ENCODE results near the gene CNTN6. TPM values are rescaled to one million over a fixed set of nuclear protein-coding genes. Genes with fewer than 3 reads are reported as not detected.

CNTN6 gene
- total RNA-seq, 1 donor from 2014 or later: not detected

DNA sequence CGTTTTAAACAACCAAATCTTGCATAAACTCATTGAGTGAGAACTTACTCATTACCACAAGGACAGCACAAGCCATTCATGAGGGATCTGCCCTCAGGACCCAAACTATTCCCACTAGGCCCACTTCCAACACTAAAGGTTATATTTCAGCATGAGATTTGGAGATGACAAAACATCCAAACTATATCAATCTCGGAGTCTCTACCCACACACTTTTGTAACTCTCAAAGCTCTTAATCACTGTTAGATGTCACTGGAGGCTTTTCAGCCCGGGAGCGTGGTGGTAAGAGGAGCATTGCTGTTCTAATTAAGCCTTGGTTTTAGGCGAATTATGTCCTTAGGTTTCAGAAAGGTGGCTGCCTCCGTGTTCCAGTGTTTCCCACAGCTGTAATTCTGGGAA, 86.3 kb downstream of the CNTN6 start:
- DNase-seq: no peak

DNA sequence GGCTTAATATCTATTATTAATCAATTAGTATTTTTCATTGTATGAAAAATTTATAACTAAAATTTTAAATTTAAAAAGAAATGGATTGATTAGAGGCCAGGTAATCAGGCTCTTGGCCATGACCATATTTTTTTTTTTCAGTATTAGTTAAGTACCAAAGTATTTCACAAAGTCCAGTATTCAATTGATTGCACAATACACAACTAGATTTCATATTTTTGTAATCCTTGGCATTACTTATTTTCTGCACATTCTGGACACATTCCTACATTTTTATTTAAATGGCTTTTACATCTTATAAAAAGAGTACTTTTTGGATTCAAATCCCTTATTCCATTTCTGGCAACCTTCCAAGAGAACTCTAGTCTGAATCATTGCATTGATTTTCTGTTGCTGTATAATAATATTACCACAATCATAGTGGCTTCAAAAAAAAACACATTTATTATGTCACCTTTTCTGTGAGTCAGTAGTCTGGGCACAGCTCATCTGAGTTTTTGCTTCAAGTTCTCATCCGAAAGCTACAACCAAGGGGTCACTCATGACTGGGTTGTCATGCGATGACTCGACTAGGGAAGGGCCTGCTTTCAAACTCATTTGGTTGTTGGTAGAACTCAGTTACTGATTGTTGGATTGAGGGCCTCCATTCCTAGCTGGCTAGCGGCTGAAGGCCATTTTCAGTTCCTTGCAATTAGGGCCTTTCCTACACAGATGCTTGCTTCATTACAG, 90.7 kb downstream of the CNTN6 start:
- DNase-seq: no peak

DNA sequence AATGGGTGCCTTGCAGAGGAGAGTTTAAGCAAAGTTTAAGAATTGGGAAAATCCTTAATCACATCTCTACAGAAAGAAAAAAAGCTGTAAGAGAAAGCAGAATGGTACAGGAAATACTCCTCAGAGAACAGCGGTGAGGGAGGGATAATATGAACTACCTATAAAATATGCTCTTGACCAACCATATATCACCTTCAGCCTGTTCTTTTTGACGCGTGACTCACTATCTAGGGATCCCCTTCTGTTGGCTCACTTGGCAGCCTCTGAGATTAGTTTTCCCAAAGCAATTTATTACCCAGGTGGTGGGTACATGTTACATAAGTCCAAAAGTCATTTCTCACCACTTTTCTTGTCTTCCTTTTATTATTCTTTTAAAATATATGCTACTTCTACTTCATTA, 97.7 kb downstream of the CNTN6 start:
- DNase-seq: no peak

DNA sequence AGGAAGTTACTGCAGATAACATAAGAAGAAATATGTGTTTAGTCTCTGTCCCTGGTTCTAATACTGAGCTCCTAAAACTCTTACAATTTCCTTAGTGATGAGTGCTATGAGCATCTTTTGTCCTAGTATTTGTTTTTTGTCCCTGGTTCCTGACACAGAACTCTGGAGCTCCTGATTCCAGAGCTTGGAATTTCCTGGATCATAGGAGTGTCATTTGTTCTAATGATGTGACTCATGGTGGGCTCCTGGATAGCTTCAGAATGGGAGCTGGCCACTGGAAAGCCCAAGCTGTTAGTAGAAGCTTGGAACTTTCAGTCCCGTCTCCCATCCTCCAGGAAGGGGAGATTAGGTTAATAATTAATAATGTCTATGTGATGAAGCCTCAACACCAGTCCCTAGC, 98.2 kb downstream of the CNTN6 start:
- no peak for DNase-seq

DNA sequence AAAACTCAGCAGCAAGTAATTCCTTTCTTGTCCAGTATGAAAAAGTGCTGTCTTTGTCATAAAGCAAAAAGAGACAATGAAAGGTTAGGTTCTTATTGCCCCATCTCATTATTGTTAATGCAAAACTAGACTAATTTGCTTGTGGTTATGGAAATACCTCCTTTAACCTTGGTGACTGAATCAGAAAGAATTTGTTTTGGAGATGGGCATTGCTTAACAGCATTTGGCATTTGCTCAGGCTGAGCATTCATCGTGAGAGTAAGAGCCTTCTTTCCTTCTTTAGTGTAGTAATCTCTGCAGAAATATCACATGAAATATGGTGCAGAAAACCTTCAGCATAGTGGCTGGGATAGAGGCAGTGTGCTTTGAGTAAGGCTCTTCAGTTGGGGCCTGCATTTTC, 103.1 kb downstream of the CNTN6 start:
- no peak for DNase-seq

DNA sequence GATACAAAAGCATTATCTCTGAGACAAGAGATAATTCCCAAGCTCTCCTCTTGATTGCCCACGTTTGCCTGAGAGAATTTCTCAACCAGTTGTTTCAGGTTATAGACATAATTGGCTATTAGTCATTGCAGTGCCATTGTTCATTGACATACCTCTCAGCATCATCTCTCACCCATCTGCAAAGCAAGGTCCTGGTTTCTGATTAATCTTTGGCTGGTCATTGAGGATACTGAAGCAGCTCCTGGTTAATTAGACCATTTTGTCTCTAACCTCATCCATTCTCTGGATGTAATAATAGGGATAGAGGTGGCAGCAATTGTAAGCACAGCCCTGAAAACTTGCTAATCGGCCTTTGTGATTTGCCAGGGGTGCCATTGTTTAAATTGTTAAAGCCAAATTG, 104.2 kb downstream of the CNTN6 start:
- DNase-seq: no peak

DNA sequence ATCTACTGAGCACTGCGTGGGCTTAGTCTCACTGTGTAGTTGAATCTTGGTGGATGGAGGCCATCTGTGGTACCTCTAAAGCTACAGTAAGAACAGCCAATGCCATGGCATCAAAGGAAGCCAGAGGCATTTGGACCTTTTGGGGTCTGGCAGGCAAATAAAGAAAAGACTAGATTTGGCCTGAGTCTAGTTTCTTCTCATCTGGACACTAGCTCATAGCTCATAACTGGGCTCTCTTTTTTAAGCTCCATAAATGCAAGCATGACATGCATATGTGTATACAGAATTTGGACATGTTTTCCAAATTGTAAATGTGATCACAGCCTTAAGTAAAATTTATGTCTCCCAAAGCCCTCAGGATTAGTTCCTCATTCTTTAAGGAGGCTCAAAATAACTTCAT, 107.5 kb downstream of the CNTN6 start:
- DNase-seq: no peak

DNA sequence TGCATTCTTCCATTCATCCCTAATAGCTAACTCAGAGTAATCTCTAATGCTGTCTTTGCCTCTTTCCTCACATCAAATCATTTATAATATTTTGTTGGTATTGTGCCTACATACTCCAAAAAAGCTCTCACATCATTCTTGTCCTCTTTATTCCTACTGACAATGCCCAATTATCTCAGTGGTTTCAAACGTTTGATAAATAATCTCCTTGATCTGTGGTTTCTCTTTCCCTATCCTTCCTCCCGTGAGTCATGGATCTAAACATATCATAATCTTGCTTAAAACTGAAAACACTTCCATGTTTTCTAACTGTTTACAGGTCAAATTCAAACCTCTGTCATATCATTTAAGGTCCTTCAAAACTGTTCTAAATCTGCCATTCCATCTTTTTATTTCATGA, 115.1 kb downstream of the CNTN6 start:
- DNase-seq: no peak

DNA sequence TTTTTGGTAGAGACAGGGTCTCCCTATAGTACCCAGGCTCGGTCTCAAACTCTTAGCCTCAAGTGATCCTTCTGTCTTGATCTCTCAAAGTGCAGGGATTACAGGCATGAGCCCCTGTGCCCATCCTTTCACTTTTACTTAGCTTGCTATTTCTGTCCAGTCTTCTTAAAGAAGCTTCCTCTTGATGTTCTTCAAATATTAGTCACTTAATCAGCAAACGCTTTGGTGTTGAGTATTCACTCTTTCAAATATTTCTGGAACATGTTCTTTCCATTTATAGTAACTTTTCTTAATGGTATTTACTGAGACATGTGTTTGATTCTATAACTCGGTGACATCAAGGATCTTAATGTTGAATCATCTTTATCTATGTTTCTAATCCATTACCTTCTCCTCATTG, 122.1 kb downstream of the CNTN6 start:
- DNase-seq: no peak

DNA sequence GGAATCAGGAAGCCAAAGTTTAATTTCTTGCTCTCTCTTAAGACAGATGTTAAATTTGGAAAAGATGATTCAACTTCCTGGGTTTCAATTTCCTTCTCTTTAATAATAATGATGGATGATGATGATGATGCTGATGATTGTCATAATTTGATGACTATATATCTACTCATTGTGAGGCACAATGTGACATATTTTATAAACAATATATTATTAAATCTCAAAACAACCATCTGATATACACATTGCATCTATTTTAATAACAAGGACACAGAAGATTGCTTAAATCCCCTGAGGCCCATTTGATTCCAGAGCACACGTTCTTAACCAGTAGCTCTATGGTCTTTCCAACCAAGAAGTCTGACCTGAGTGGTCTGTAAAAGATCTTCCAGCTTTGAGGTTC, 124.0 kb downstream of the CNTN6 start:
- no peak for DNase-seq

DNA sequence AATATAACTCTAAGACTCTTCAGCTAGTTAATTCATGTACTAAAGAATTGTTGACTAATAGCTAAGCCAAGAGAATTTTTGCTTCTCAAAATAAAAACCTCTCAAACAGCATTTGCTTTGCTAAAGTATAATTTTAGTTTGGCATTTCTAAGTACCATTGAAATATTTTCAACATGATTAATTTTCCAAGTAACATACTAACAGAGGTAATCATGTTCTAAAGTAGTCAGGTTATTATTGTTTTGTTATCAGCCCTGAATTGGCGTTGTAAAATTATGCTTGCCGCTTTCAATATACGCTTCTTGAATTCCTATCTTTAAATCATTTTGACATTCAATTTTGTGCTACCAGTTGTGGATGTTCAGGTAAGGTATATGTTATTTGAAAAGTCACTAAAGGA, 134.3 kb downstream of the CNTN6 start:
- DNase-seq: no peak

DNA sequence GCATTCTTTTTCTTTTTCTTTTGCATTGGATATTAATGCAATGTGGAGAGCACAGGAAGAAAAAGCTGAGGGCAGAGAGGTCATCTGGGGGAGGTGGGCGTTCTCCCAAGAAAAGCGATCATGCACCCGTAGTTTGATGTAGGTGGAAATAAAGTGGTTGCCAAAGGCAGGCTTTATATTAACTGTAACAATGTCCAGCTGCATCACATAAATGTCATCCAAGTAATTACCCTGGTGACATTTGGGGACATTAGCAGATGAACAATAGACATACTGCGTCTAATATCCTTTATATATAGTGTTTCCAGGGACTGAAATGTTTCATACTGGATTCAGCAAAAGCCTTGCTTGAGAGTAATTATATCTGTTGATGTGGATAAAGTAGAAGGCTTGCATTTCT, 135.5 kb downstream of the CNTN6 start:
- DNase-seq: no peak

DNA sequence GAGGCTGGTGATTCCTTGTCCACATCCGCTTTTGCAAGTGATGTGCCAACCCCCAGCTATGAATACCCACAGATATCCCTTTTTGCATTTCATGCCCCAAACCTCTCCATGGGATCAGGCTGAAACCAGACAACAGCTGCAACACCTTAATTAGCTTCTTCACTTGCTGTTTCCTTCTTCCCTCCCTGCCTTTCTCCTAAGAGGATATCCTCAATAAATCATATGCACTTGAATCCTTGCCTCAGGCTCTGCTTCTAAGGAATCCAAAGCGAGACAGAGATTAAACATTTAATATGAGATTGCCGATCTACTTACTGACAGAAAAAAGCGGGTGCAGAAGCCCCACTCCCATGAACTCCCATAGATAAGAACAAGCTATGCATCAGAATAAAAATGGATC, 138.1 kb downstream of the CNTN6 start:
- DNase-seq: no peak

DNA sequence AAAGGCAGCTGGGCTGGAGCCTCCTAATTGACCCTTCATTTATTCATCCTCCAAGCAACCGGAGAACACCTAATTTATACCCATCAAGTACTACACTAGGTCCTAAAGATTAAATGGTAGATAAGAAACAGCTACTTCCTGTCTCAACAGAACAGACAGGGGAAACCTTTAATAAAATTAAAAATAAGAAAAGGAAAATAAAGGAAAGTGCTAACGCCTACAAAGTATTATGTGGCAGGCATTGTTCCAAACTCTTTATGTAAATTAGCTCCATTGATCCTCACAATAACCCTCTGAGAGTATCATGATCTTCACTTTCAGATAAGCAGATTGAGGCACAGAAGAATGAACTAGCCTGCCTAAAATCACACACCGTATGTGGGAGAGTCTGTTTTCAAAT, 139.5 kb downstream of the CNTN6 start:
- DNase-seq: no peak

DNA sequence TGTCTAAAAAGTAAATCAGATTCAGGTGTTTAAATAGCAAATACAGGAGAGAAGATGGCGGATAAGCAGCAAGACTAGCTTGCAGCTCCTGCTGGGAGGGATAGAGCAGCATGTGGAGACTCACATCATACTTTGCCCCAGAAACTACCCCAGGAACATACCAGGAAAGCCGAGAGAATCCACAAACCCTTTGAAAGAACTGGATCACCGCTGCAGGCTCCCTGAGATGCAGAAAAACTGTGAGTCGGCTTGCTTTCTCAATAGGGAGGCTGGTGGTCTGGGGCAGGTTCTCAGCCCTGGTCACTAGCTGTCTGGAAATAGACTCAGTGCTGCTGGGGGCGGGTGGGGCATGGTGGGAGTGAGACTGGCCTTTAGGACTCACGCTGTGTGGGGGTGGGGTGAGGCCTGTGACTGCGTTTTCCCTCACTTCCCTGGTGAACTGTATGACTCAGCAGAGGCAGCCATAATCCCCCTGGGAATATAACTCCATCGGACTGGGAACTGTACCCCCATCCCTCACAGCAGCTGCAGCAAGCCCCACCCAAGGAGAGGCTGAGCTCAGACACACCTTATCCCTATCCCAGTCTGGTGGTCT, 142.8 kb downstream of the CNTN6 start:
- DNase-seq: no peak

DNA sequence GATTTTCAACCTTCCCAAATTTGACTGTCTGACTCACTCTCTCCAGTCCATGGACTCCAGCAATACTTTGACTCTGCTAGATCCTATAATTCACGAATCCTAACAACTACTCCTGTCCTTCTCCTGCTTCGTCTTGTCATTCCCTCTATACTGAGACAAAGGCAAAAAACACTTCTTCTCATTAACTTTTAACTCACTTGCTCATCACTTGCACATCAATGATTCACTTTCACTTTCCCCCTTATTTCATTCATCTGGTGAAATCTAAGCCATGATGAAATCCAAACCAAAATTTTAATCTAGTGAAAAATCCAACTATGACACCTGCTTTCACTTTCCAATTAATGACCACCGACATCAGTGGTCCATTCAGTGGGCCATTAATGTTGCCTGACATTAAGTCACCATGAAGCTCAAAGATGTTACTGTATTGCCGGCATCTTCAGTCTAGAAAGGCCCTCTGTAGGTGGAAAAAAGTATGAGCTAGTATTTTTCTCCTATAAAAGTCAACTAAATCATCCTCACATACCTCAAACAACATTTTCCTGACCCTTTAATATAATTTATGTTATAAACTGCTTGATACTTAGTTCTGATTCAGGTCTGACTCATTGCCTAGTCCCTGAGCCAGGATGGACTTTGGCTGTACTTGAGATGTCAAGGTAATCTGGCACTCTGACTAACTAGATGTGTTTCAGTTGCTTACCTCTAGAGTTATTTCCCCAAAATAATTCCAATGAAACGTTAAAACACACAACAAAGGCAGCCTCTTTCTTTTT, 158.6 kb downstream of the CNTN6 start:
- DNase-seq: no peak

DNA sequence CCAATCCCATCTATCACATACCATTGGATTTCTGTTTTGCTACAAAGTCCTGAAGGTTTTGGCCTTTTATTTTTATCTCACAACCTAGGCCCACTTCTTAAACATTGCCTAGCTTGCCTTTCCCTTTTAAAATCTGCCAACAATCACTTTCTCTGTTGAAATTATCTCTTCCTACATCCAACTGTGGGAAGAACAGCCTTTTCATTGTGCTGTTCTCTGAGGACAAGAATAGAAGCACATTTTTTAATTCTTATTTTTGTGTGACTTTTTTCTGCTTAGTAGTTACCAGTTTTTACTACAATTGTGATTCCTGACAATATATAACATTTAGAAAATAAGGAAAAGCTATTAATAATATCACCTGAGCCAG, 159.2 kb downstream of the CNTN6 start:
- DNase-seq: no peak

DNA sequence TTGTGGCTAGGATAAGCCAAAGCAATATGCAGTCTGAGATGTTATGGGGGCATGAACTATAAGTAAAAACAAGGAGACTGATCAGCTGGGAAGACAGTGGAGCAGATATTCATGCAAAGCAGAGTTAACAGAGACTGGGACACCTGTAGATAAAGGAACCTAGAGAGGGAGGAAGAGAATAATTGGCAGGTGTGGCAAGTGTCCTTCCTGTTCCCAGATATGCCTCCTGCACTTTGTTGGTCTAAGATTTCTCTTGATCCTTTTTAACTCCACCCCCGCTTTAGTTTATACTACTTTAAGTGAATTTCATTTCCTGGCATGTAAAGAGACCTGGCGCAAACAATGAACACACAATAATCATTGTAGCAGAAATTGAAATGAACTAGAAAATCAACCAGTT, 169.4 kb downstream of the CNTN6 start:
- no peak for DNase-seq

DNA sequence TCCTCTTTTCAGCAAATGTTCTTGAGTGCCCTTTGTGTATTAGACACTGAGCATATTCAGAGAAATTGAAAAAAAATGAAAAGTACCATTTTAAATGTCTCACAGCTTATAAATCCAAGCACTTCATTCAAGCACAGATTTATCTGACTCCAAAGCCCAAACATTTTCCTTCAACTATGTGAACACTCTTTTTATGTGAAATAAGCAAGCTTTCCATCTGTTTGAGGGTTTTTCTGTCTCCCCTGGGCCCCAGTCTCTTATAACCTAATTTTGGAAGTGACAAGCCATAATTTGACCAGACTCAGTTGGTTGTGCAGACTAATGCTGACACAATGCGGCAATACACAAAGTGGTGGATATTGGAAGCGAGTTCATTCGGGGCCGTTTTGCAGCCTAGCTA, 170.3 kb downstream of the CNTN6 start:
- no peak for DNase-seq

DNA sequence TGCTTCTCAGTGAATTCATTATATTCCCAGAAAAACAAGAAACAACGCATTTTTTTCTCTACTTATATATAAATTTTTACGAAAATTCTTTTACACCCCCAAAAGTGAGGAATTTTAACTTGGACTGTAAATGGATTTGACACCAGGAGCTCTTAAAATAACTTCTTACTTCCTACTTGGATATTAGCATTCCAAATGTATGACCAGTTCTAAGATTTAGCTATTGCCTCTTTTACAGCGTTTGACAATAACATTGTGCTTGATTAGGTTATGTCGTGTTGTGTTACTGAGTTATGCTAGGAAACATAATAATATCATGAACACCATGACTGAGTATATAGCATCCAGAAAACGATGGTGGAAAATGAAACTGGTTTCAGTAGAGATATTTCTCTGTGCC, 177.0 kb downstream of the CNTN6 start:
- DNase-seq: no peak

DNA sequence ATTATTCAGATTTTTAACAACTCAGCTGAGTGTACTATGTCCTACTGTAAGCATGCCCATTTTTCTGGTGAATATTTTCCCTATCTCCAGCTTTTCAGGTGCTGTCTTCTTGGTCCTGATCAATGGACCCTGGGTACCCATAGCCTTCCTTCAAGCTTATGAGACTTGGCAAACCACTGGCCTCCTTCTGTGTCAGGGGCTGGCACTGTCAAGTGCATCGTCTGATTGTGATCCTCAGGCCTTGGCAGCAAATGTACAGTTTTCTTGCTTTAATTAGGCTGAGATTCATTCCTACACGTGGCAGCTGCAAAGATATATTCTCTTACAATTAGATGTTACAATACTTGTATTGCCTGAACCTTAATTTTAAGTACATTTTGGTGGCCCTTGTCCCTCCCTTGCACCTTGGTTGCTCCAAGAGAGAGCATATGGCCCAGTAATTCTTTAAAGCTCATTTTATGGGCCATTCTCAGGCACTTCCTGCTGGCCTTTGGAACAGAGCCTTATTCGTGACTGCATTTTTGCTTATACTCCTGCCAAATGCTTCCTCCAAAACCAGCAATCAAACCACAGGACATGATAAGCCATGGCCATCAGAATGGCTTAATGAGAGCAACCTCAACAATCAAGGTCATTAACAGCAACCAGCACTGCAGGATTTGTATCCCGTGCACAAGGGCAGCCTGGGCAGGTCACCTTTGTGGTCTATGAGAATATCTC, 179.9 kb downstream of the CNTN6 start:
- DNase-seq: no peak

DNA sequence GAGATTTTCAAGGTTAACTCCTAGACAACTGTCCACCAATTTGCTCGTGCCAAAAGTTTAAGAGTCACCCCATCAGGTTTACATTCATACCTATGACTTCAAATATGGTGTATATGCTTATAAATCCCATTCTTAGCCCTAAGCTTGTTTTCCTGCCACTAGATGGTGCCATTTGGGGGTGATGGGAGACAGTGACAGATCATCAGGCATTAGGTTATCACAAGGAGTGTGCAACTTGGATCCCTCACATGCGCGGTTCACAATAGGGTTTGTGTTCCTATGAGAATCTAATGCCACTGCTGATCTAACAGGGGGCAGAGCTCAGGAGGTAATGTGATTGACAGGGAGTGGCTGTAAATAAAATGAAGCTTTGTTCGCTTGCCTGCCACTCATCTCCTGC, 182.7 kb downstream of the CNTN6 start:
- DNase-seq: no peak

DNA sequence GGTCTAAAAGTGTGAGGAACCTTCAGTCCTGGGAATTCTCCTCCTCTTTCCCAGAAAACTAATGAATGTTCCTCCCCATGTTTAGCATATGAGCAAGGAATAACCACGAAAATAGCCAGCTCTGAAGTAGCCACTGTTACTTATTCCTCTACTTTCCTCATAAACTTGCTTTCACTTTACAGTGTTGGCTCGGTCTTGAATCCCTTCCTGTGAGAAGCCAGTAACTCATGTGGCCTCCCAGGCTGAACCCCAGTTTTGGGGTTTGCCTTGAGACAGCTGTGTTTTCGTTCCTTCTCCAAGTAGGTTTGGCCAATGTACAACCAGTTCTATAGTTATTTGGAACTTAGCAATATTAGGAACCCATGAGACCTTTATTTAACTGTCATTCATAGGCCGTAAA, 195.0 kb downstream of the CNTN6 start:
- no peak for DNase-seq

Data from dermis blood vessel endothelial cell (primary cell).